ENCODE data around the gene IRX5. TPM values are rescaled to one million over a fixed set of nuclear protein-coding genes. Genes with fewer than 3 reads are reported as not detected.

The IRX5 gene
- total RNA-seq, 6 experiments from 2014 or later, result 4.5 to 5.7 (median 4.7) TPM

- Mint-ChIP-seq H3K36me3 (ENCODE audit: low read depth) (no peaks in the 10 kb centered on the region), H3K4me3 (no peak overlapping the region), H3K9me3 (no peaks in the 10 kb centered on the region), H3K27me3 (ENCODE audit: insufficient read depth) (no peaks in the 10 kb centered on the region), H3K27ac (no peak overlapping the region), H3K4me1 (ENCODE audit: low read depth) (no peaks in the 10 kb centered on the region)
- no peak for DNase-seq
- TF ChIP-seq CTCF (IDR thresholded peaks at IDR 0.05), result no peak
Observed at GRCh38 chr16:54942353-54942943, 11.8 kb downstream of the IRX5 start.

GRCh38 chr16:54944002-54944401, 13.3 kb downstream of the IRX5 start:
- H3K27me3 Mint-ChIP-seq (ENCODE audit: insufficient read depth), result no peaks in the 10 kb centered on the region; the same call in 1 of the 2 replicates
- DNase-seq, result no peak
- no peak for TF ChIP-seq CTCF (IDR thresholded peaks at IDR 0.05)
- H3K4me1 Mint-ChIP-seq (ENCODE audit: low read depth), result no peaks in the 10 kb centered on the region
- H3K27ac Mint-ChIP-seq, result no peak overlapping the region
- H3K4me3 Mint-ChIP-seq, result no peak overlapping the region
- H3K36me3 Mint-ChIP-seq (ENCODE audit: low read depth), result no peaks in the 10 kb centered on the region
- H3K9me3 Mint-ChIP-seq, result no peaks in the 10 kb centered on the region

GRCh38 chr16:54945063-54945462, 14.4 kb downstream of the IRX5 start:
- Mint-ChIP-seq H3K27me3 (ENCODE audit: insufficient read depth) (peaks cover 6% of the 10 kb centered on the region), H3K4me3 (no peak overlapping the region), H3K36me3 (ENCODE audit: low read depth) (no peaks in the 10 kb centered on the region), H3K27ac (no peak overlapping the region), H3K9me3 (no peaks in the 10 kb centered on the region), H3K4me1 (ENCODE audit: low read depth) (no peaks in the 10 kb centered on the region)
- no peak for TF ChIP-seq CTCF (IDR thresholded peaks at IDR 0.05)
- no peak for DNase-seq

- no peaks in the 10 kb centered on the region for H3K9me3 Mint-ChIP-seq
- no peak for DNase-seq
- TF ChIP-seq CTCF (IDR thresholded peaks at IDR 0.05), result no peak
- no peaks in the 10 kb centered on the region for H3K36me3 Mint-ChIP-seq (ENCODE audit: low read depth)
- peaks cover 7% of the 10 kb centered on the region for H3K27me3 Mint-ChIP-seq (ENCODE audit: insufficient read depth)
- H3K4me1 Mint-ChIP-seq (ENCODE audit: low read depth), result no peaks in the 10 kb centered on the region
- H3K4me3 Mint-ChIP-seq, result no peak overlapping the region
- no peak overlapping the region for H3K27ac Mint-ChIP-seq
Observed at GRCh38 chr16:54946909-54947308, 16.2 kb downstream of the IRX5 start.

GRCh38 chr16:54947616-54948015, 17.0 kb downstream of the IRX5 start:
- H3K4me1 Mint-ChIP-seq (ENCODE audit: low read depth), result no peaks in the 10 kb centered on the region
- H3K9me3 Mint-ChIP-seq, result no peaks in the 10 kb centered on the region
- TF ChIP-seq CTCF (IDR thresholded peaks at IDR 0.05), result no peak
- H3K36me3 Mint-ChIP-seq (ENCODE audit: low read depth), result no peaks in the 10 kb centered on the region
- peaks cover 7% of the 10 kb centered on the region for H3K27me3 Mint-ChIP-seq (ENCODE audit: insufficient read depth)
- H3K27ac Mint-ChIP-seq, result no peak overlapping the region
- DNase-seq, result no peak
- H3K4me3 Mint-ChIP-seq, result no peak overlapping the region

GRCh38 chr16:54952195-54952594, 21.5 kb downstream of the IRX5 start:
- DNase-seq, result no peak

More at GRCh38 chr16:54952195-54952594, 21.5 kb downstream of the IRX5 start:
- Mint-ChIP-seq H3K4me3 (no peak overlapping the region), H3K27me3 (ENCODE audit: insufficient read depth) (peaks cover 10% of the 10 kb centered on the region), H3K9me3 (no peaks in the 10 kb centered on the region), H3K27ac (no peak overlapping the region), H3K36me3 (ENCODE audit: low read depth) (no peaks in the 10 kb centered on the region), H3K4me1 (ENCODE audit: low read depth) (no peaks in the 10 kb centered on the region)
- TF ChIP-seq CTCF (IDR thresholded peaks at IDR 0.05), result no peak

All from HFFc6 (cell line).